Loucy (cell line): ENCODE results near the gene C16orf96.
A peak's percentile ranks its signal among the peaks of the same experiment; 100 is the strongest.
"Not testable (repeated sequence)": the region's sequence is repeated elsewhere in the genome, so short reads cannot be mapped to it uniquely, and the experiment has no call there.

Experiments
- H2AFZ ChIP-seq: fragments of 200-600 bp; sonication (generic); 2 replicates; pipeline ENCODE4 v1.6.0; 2016; ENCODE audit warnings: antibody characterized with exemption, mild to moderate bottlenecking, low read length, moderate library complexity
- H3F3A ChIP-seq: fragments of 200-600 bp; 2 replicates; pipeline ENCODE4 v1.6.0; 2016; ENCODE audit warnings: antibody characterized with exemption, low read depth, mild to moderate bottlenecking
- H3K27me3 ChIP-seq: fragments of 200-600 bp; sonication (generic); 2 replicates; pipeline ENCODE4 v1.6.1; 2014; ENCODE audit warnings: low read length, mild to moderate bottlenecking; ENCODE audit not compliant: insufficient read depth, poor library complexity, severe bottlenecking
- H3K36me3 ChIP-seq: fragments of 200-600 bp; sonication (generic); 2 replicates; pipeline ENCODE4 v1.6.1; 2016; ENCODE audit warnings: low read length; ENCODE audit not compliant: insufficient read depth
- H3K4me1 ChIP-seq: fragments of 200-600 bp; sonication (generic); 2 replicates; pipeline ENCODE4 v1.5.1; 2014; ENCODE audit warnings: low read length, mild to moderate bottlenecking; ENCODE audit not compliant: insufficient read depth, poor library complexity, severe bottlenecking
- H3K4me2 ChIP-seq: fragments of 200-600 bp; sonication (generic); 2 replicates; pipeline ENCODE4 v1.6.0; 2014; ENCODE audit warnings: antibody characterized with exemption, low read length, low read depth, mild to moderate bottlenecking; ENCODE audit not compliant: poor library complexity, severe bottlenecking
- H3K4me3 ChIP-seq: fragments of 200-600 bp; sonication (generic); 2 replicates; pipeline ENCODE4 v1.5.1; 2014; ENCODE audit warnings: low read length, mild to moderate bottlenecking, mixed read lengths; ENCODE audit not compliant: poor library complexity, severe bottlenecking
- H3K79me2 ChIP-seq: fragments of 200-600 bp; sonication (generic); 2 replicates; pipeline ENCODE4 v1.6.1; 2014; ENCODE audit warnings: low read length; ENCODE audit not compliant: insufficient read depth
- H3K9ac ChIP-seq: fragments of 200-600 bp; sonication (generic); 2 replicates; pipeline ENCODE4 v1.6.0; 2014; ENCODE audit warnings: mild to moderate bottlenecking, low read depth, low read length, moderate library complexity; ENCODE audit not compliant: poor library complexity, severe bottlenecking
- H3K9me2 ChIP-seq: fragments of 200-600 bp; sonication (generic); replicated peaks from 2 replicates; pipeline ENCODE4 v1.6.1; 2016; ENCODE audit warnings: low read depth, low read length, mixed read lengths
- H3K9me3 ChIP-seq: fragments of 200-600 bp; sonication (generic); 2 replicates; pipeline ENCODE4 v1.6.1; 2014; ENCODE audit warnings: mild to moderate bottlenecking, antibody characterized with exemption, low read length, low read depth; ENCODE audit not compliant: insufficient read depth
- H4K20me1 ChIP-seq: fragments of 200-600 bp; sonication (generic); 2 replicates; pipeline ENCODE4 v1.6.0; 2014; ENCODE audit warnings: antibody characterized with exemption, low read length, mild to moderate bottlenecking; ENCODE audit not compliant: insufficient read depth, poor library complexity, severe bottlenecking
- CTCF ChIP-seq: fragments of 200-600 bp; sonication (generic); conservative IDR thresholded peaks from 2 replicates; pipeline ENCODE4 v1.5.1; 2014; ENCODE audit warnings: mild to moderate bottlenecking, antibody characterized with exemption, low read length
- EZH2phosphoT487 ChIP-seq: fragments of 200-600 bp; IDR thresholded peaks from 2 replicates; pipeline ENCODE4 v1.6.1; 2018; ENCODE audit warnings: antibody characterized with exemption, mild to moderate bottlenecking, moderate library complexity, borderline replicate concordance

Gene C16orf96

DNA sequence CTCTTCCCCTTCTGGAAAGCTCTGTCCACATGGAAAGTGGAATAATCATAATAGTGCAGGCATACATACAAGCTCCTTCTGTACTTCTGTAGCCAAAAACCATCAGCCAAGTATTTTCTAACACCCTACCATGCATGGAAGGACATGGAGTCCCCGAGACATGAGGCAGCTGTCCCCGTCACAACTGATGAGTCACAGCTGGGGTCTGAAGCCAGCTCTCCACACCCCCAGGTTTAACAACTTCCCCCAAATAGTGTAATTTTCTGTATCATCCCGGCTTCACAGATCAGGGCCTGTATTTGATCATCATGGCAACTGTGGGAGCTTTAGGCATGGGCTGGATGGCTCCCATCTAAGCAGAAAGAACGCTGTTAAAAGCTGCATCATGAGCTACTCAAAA, 16.6 kb downstream of the C16orf96 start:
- Histone ChIP-seq H3K27me3 (no peaks in the 10 kb centered on the region), H3K9me3 (no peaks in the 10 kb centered on the region), H3K4me1 (peaks cover 11% of the 10 kb centered on the region), H4K20me1 (no peaks in the 10 kb centered on the region), H3K79me2 (no peaks in the 10 kb centered on the region), H3K9ac (no peak overlapping the region), H3K4me3 (no peak overlapping the region), H3K36me3 (no peaks in the 10 kb centered on the region), H2AFZ (no peak overlapping the region), H3F3A (no peaks in the 10 kb centered on the region), H3K4me2 (no peak overlapping the region), H3K9me2 (no peaks in the 10 kb centered on the region)
- no peak for TF ChIP-seq EZH2phosphoT487
- TF ChIP-seq CTCF: no peak

- H3K9me3 ChIP-seq, H3K36me3 ChIP-seq, H3K4me3 ChIP-seq, H3K4me2 ChIP-seq, H2AFZ ChIP-seq, H3K9ac ChIP-seq, H3K27me3 ChIP-seq, H3K79me2 ChIP-seq, H4K20me1 ChIP-seq, H3K9me2 ChIP-seq, H3F3A ChIP-seq: not testable (repeated sequence)
- H3K4me1 ChIP-seq: peaks cover 11% of the 10 kb centered on the region
Observed at GRCh38 chr16:4573926-4574325, 17.8 kb downstream of the C16orf96 start.

GRCh38 chr16:4574919-4575705, 19.0 kb downstream of the C16orf96 start:
- no peak for TF ChIP-seq CTCF
- no peak for TF ChIP-seq EZH2phosphoT487
- H4K20me1 ChIP-seq: no peaks in the 10 kb centered on the region
- H3K4me1 ChIP-seq: peaks cover 11% of the 10 kb centered on the region
- H3K9me2 ChIP-seq: no peaks in the 10 kb centered on the region
- H3K79me2 ChIP-seq: no peaks in the 10 kb centered on the region
- no peaks in the 10 kb centered on the region for H3K36me3 ChIP-seq
- H3F3A ChIP-seq: no peaks in the 10 kb centered on the region
- peak overlapping the region; percentile 43 for H3K4me2 ChIP-seq
- peak overlapping the region; percentile 42 for H3K4me3 ChIP-seq
- peak overlapping the region; percentile 29 for H2AFZ ChIP-seq
- H3K9me3 ChIP-seq: no peaks in the 10 kb centered on the region
- H3K9ac ChIP-seq: no peak overlapping the region
- H3K27me3 ChIP-seq: no peaks in the 10 kb centered on the region

- Histone ChIP-seq H2AFZ (no peak overlapping the region), H3K27me3 (no peaks in the 10 kb centered on the region), H3K36me3 (no peaks in the 10 kb centered on the region)
Observed at GRCh38 chr16:4576008-4576407, 19.9 kb downstream of the C16orf96 start.

More at GRCh38 chr16:4576008-4576407, 19.9 kb downstream of the C16orf96 start:
- Histone ChIP-seq H3K4me2 (no peak overlapping the region), H3K4me1 (peaks cover 11% of the 10 kb centered on the region), H3K9ac (no peak overlapping the region), H4K20me1 (no peaks in the 10 kb centered on the region), H3K4me3 (no peak overlapping the region), H3F3A (no peaks in the 10 kb centered on the region), H3K9me2 (no peaks in the 10 kb centered on the region), H3K9me3 (no peaks in the 10 kb centered on the region), H3K79me2 (no peaks in the 10 kb centered on the region)
- TF ChIP-seq CTCF (no peak), EZH2phosphoT487 (no peak)
